Putamen (tissue), 1 donor: ENCODE results near the gene SP7.
"Not testable (repeated sequence)": the region's sequence is repeated elsewhere in the genome, so short reads cannot be mapped to it uniquely, and the experiment has no call there.

Experiments
- DNase-seq: peaks from one replicate; pipeline ENCODE4 v3.0.0-alpha.2; 2016; ENCODE audit warnings: low spot score

SP7 gene

DNA sequence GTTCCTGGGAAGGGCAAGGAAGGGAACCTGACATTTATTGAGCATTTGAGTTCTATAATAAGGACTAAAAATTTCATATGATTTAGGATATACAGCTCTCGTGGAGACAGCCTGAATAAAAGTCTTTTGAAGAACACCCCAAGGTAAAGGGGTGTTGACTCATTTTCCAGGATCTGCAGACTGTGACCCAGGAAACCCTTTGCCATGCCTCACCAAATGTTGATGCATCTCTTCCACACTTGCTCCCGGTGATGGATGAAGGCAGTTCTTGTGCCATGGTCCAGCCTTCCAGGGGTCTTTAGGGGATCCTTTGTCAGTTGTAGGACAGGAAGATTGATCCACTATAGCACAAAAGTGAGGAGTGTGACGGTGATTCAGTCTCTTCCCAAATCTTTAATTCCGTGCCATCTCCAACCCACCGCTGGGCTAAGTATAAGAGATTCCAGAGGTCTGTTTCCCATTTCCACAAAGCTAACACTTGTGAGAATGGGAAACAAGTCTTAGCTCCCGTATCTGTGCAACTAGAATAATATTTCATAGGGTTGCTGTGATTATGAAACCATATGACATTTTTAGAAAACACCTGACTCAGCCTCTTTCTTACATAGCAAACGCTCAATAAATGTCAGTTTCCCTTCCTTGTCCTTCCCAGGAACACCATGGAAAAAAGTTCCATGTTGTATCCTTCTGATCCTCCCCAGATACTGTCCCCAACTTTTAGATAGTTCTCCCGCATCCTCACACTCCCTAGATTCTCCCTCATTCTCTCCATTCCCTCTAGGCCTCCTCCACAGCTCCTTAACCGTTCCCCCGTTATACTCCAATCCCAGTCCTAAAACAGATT is 15.6 kb downstream of the SP7 start:
- DNase-seq: no peak

DNA sequence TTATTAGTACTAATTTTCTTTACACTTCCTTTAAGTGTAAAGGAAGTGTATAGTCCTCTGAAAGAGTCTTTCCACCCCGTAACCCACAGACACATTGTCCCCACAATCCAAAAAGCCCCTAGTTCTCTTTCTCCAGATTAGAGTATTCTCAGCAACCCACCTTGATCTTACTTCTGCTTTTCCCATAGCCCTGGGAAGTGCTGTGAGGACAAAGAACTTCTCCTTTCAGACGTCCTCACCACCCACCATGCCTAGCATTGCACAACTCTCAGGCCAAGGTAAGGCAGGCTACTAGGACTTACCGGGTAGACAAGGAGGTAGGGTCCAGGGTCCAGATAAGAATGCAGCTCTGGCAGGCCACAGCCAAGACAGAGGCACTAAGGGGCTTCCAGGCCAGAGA is 22.2 kb downstream of the SP7 start:
- DNase-seq: no peak

DNA sequence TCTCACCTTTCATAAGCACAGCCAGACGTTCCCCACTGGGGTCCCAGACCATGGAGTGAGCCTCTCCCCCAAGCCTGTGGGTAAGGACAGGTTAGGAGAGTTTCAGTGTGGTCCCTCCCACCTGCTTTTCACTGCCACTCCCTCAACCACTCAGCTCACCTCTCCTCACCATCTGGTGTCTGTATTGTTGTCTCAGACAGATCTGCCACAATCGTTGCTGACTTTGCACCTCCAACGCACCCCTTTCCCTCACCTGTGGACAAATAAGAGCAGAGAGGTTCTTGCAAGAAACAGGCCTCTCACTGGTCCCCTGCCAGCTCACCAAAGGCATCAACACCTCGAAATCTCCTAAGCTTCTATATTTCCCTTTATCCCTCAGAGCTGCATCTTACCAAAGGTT is 27.9 kb downstream of the SP7 start:
- DNase-seq: no peak

DNA sequence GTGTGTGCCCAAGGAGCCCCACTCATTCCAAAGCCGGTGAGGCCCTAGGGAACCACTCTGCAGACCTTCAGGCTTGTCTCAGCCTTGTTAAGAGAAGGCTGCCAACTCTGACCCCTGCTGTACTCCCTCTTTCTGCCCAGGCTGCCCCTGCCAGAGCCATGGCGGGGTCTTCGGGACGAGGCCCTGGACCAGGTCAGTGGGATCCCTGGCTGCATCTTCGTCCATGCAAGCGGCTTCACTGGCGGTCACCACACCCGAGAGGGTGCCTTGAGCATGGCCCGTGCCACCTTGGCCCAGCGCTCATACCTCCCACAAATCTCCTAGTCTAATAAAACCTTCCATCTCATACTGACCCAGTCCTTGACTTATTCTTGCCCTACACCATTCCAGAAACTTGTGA is 29.3 kb downstream of the SP7 start:
- DNase-seq: no peak

DNA sequence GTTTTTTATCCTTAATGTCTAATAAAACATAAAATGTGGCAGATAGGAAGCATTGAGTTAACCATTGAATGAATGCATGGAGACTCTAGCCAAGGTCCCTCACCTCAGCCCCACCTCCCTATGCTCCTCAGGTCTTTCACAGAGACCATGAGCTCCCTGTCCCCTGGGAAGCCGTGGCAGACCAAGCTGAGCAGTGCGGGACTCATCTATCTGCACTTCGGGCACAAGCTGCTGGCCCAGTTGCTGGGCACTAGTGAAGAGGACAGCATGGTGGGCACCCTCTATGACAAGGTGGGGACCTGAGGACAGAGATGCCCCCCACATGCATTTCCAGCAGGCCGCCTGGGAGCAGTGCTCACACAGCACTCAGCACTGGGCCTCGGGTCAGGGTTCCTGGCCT is 33.3 kb downstream of the SP7 start:
- no peak for DNase-seq

DNA sequence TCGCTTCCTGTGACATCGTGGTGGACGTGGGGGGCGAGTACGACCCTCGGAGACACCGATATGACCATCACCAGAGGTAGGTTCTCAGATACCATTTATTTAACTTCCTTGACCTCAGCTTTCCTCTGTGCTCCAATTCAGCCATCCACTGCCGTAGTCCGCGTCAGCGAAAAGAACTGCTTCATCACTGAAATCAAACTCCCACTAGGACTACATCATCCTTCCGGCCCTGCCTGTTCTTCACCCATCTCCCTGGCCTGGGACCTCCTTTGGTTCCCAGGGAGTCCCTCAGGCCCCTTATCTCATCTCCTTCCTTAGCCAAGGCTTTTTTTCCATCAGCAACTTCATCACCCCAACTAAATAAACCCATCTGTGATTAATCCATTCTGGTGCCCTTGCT is 36.0 kb downstream of the SP7 start:
- no peak for DNase-seq

DNA sequence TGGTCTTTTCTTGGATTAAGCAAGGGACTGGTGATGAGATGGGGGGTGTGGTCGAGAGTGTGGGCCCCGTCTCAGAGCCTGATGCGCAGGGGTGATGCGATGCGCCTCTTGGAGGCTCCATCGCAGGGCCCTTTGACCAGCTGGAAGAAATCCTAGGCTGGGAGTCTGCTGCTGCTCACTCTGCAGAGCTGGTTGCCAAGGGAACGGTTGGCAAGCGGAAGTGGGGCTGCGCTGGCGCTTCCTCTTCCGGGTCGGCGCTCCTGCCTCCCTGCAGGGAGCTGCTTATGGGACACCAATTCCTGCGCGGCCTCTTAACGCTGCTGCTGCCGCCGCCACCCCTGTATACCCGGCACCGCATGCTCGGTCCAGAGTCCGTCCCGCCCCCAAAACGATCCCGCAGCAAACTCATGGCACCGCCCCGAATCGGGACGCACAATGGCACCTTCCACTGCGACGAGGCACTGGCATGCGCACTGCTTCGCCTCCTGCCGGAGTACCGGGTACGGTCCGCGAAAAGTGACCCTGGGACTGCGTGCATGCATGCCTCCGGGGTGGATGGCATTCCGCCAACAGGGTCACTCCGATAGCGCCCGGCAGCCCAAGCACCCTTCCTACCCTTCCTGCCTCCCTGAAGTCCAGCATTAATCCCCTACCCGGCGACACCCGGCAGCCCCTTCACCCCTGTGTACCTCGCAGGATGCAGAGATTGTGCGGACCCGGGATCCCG is 36.5 kb downstream of the SP7 start, which contains the start of gene MYG1:
MYG1 (plus strand) TSS at position 242 of the 727 bp plus-strand sequence; CDS start at position 285, 43 bp downstream.
- DNase-seq: peak; percentile 90

DNA sequence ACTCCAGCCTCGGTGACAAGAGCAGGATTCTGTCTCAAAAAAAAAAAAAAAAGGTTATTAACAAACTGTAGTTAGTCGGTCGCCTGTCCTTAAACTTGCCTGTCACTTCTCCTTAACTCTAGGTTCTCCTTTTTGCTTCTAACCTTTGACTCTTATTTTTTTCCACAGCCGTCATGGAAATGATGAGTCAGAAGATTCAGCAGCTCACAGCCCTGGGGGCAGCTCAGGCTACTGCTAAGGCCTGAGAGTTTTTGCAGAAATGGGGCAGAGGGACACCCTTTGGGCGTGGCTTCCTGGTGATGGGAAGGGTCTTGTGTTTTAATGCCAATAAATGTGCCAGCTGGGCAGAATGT is 37.1 kb downstream of the SP7 start:
- no peak for DNase-seq

DNA sequence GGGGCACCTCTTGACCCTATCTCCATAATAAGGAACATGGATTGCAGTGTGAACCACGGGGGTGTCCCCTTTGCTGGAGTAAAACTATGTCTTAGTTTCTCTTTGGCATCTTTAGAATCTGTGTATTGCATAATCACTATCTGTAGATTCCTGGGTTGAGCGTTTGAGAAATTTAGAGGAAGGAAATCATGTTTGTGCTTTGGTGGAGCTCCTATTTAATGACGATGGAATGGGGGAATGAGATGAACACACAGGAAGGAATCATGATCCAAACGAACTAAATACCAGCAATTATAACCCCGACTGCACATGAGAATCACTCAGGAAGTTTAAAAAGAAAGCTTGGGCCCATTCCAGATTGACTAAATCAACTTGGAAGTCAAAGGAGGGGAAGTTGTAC is 38.0 kb downstream of the SP7 start:
- DNase-seq: no peak

DNA sequence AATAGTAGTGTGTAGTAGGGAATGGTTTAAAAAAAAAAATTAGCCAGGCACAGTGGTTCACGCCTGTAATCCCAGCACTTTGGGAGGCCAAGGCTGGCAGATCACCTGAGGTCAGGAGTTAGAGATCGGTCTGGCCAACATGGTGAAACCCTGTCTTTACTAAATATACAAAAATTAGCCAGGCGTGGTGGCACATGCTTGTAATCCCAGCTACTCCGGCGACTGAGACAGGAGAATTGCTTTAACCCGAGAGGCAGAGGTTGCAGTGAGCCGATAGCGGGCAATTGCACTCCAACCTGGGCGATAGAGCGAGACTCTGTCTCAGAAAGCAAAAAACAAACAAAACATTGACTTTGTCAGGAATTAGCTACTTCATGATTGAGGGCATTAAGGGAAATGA is 39.0 kb downstream of the SP7 start:
- DNase-seq: not testable (repeated sequence)

DNA sequence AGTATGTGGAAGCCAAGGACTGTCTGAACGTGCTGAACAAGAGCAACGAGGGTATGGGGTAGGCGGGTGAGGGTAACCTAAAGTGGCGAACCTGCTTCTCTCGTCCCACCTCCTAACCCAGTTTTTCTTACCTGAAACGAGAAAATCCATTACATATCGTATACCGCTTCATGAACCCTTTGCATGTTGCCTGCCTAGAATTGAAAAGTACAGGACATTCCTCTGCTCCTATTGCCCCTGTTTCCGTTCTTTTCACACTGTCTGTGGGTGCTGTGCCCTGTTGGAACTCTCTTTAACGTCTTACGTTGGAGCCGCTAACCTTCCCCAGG is 40.3 kb downstream of the SP7 start:
- DNase-seq: no peak

DNA sequence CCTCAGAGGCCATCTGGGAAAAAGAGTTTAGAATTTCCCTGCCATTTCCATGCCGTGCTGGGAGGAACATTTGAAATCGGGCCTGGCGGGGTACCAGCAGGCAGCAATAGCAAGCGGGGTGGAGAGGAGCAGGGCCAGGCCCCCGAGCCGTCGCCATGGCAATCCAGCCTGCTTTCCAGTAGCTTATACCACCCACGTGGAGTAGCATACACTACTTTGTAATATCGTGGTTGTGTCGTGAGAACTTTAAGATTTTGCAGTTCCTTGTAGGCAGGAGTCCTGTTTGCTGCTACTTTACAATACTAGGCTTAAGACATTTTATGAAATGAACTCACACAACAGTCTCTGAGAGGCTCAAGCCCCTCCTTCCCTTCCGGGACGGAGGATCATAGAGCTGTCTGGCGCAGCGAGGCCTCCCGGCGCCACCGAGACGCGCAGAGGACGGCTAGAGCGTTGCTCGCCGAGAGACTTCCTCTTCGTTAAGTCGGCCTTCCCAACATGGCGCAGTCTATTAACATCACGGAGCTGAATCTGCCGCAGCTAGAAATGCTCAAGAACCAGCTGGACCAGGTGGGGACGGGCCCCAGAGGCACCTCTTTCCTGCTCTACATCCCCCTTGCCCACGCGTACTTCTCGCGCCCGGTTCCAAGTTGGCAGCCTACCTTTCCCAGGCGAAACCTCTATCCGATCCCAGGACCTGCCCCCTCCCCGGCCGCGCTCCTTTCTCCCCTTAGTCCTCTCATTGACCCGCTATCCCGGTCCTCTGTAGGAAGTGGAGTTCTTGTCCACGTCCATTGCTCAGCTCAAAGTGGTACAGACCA is 40.9 kb downstream of the SP7 start, which contains the start of gene PFDN5:
PFDN5 (plus strand) TSS at position 473 of the 821 bp plus-strand sequence; CDS start at position 499, 26 bp downstream.
- peak; percentile 90 for DNase-seq

DNA sequence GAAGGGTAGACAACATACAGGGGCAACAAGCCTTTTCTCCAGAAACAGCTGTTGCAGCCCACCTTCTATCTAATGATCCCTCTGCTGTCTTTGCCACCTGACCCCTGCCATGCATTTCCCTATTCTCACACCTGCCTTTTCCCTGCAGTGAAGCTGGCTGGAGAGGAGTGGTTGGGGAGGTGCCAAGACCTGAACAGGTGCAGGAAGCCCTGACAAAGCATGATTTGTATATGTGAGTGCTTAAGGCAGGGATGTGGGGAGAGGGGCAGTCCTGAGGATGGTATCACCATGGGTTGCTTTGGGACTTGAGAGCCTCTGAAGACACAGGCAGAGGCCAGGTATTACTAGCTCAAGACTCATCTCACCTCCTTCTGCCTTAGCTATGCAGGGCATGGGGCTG is 43.7 kb downstream of the SP7 start:
- no peak for DNase-seq

DNA sequence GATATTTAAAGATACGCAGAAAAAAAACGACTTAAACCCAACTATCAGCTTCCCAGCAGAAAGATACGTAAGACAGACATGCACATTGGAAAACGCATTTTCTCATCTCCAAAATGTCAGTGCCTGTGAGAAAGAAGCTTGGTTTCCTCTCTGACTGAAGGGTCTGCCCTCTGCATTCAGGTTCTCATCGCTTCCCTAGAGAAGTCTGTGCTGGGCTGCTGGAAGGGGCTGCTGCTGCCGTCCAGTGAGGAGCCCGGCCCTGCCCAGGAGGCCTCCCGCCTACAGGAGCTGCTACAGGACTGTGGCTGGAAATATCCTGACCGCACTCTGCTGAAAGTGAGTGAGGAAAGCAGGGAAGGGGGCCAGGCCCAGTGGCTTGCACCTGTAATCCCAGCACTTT is 45.5 kb downstream of the SP7 start:
- DNase-seq: no peak

DNA sequence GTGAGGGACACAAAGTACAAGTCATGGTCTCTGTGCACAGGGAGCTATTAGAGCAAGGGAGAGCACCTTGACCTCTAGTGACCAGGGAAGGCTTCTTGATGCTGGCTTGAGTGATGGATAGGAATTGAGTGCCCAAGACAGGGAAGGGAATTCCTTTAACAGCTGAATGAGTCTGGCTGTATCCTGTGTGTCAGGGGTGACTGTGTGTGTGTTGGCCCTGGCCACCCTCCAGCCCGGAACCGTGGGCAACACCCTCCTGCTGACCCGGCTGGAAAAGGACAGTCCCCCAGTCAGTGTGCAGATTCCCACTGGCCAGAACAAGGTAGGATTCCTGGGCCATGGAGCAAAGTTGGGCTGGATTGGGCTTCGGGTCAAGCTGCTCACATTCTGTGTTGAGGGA is 46.3 kb downstream of the SP7 start:
- DNase-seq: no peak

DNA sequence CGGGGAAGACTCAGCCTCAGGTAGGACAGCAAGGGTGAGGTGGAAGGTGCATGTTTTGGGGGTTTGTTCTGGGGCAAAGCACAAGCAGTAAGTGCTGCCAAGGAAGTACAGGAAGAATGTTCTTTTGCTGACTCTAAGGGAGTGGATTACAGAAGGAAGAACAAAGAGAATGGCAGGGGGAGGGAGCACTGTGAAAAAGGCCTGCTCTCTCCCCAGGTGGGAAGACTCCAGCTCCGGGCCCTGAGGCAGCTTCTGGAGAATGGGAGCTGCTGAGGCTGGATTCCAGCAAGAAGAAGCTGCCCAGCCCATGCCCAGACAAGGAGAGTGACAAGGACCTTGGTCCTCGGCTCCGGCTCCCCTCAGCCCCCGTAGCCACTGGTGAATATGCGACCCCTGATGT is 47.8 kb downstream of the SP7 start:
- DNase-seq: no peak

DNA sequence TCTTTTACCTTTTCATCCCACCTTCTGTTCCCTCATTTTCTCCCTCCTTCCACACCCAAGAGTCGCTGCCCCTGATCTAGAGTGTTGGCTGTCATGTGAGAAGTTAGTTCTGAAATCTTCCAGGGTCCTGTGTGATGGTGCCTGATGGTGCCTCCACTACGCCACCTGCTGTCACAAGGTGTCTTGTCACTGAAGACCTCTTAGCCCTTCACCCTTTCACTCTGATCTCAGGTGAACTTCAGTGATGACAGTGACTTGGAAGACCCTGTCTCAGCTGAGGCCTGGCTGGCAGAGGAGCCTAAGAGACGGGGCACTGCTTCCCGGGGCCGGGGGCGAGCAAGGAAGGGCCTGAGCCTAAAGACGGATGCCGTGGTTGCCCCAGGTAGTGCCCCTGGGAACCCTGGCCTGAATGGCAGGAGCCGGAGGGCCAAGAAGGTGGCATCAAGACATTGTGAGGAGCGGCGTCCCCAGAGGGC is 48.4 kb downstream of the SP7 start:
- DNase-seq: no peak

DNA sequence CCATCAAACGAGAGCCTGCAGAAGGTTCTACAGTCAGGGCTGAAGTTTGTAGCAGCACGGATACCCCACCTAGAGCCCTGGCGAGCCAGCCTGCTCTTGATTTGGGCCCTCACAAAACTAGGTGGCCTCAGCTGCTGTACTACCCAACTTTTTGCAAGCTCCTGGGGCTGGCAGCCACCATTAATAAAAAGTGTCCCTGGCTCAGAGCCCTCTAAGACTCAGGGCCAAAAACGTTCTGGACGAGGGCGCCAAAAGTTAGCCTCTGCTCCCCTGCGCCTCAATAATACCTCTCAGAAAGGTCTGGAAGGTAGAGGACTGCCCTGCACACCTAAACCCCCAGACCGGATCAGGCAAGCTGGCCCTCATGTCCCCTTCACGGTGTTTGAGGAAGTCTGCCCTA is 49.7 kb downstream of the SP7 start:
- DNase-seq: no peak

DNA sequence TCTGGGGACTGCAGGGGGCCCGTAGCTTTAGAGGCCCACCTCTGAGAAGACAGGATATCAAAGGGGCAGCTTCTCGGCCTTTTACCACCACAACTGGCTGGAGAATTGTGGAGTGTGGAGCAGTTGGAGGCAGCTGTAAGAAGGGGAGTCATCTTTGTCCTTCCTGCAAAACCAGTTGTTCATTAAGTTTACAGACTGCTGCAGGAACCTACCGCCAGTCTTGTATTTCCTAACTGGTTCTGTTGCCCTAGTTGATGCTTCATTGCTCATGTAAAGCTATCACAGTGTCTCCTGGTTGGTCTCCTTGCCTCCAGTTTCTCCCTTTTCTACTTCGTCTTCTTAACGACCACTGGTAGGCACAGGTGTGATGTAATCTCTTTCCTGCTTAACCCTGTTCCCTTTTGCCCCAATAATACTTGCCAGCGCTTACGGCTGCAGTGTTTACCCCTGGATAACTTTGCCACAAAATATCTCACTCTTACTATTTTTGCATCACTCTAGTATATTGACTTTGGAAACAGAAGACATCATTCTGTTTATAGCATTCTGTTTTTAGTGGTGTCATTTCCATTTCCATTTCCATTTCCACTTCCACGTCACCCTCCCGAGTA is 56.2 kb downstream of the SP7 start:
- no peak for DNase-seq

DNA sequence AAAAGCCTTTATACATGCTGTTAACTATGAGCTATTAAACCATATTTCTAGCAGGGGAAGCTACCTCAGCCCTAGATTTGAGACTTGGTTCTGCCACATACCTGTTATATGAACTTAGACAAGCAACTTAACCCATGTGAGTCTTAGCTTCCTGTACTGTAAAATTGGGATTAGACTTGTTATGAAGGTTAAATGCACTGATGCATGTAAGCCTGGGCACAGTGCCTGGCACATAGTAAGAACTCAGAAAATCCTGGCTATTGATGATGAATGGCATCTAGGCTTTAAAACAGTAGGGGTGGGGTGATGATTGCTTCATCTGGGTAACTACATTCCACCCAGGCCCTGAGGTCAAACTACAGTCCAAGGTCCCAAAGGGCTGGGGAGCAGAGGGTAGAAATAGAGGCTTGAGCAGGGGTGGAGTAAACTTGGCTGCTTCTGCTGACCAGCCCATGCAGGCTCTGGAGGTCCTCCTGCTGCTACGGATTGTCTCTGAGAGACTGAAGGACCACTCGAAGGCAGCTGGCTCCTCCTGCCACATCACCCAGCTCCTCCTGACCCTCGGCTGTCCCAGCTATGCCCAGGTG is 56.8 kb downstream of the SP7 start:
- no peak for DNase-seq

DNA sequence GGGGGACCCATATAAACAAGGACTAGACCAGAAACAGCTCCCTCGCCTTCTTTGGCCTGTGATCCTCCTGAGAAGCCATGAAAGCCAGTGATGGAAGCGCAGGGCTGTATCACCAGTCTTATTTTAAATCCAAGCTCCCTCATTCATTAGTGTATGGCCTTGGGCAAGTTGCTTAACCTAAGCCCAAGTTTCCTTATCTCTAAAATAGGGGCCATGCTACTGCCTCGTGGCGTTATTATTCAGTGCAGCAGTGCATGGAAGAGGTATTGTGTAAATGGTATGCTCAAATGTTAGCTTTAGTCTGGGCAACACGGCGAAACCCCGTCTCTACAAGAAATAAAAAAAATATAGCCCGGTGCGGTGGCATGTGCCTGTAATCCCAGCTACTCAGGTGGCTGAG is 58.2 kb downstream of the SP7 start:
- no peak for DNase-seq
